ENCODE results near the gene DTX2.
"Not testable (repeated sequence)": the region's sequence is repeated elsewhere in the genome, so short reads cannot be mapped to it uniquely, and the experiment has no call there.

Gene DTX2

DNA sequence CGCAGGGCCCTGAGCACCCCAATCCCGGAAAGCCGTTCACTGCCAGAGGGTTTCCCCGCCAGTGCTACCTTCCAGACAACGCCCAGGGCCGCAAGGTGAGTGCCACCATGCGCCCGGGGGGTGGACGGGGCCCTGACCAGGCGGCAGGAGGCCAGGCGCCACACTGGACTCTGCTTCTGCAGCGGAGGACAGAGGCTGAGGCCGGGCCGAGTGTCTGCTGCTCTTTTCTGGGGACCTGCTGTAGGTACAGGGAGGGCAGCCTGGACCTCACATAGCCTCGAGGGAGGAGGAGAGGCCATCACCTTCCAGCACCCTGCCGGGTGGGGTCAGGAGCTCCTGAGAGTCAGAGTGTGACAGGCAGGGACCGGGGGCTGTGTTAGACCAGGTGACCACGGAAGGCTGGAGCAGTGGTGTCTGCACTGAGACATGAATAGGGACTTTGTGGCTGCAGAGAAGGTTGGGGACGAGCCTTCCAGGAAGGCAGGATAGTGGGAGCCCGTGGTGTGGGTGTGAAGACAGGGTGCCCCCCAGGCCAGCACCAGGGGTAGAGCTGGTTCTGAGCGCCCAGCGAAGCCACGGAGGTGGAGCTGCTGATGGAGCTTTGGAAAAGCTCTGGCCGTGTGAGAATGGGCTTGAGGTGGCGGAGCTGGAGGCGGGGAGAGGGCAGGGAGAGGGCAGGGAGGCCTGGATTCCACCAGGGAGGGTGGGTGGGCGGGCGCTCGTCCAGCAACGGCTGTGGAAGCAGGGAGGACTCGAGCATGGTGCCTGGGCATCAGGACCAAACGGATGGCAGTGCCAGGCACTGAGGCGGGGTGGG lies 43.0 kb downstream of the DTX2 start:
- H3K27ac ChIP-seq; H3K9me3 ChIP-seq; H3K4me3 ChIP-seq (ENCODE audit: low read depth in 1 of 2, low read length in 1 of 2); H3K27me3 ChIP-seq: not testable (repeated sequence)
- H3K36me3 ChIP-seq, result peaks cover 57% of the 10 kb centered on the region
- peaks cover 15 to 19% of the 10 kb centered on the region in 2 experiments for H3K4me1 ChIP-seq (ENCODE audit: control insufficient read depth in 1 of 2, insufficient read depth in 1 of 2, low read depth in 1 of 2, low read length in 1 of 2)

DNA sequence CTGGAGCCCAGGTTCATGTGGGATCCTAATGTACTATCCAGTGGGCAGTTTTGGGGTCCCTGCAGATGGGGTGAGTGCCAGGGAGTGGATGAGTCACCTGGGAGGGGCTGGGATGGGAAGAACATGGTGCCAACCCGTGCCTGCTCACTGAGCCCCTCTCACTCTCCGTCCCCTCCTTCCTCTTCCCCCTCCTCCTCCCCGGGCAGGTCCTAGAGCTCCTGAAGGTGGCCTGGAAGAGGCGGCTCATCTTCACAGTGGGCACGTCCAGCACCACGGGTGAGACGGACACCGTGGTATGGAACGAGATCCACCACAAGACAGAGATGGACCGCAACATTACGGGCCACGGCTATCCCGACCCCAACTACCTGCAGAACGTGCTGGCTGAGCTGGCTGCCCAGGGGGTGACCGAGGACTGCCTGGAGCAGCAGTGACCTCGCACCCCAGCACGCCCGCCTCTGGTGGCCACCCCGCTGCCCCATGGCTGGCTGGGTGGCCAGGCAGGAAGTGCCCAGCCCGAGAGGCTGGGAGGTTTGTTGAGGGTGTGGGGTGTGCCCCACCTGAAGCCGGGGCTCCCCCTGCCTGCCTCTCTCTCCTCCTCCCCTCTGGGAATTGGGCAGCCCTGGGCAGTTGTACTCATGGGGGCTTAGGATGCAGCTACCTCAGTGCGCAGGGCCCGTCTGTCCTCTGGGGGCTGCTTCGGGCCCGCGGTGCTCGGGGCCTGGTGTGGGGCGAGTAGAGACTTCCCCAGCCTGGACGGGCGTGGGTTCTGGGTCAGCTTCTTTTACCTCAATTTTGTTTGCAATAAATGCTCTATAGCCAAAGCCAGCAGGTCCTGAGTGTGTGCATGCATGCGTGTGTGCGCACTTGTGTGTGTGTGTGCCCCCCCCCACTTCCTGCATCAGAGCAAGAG lies 43.9 kb downstream of the DTX2 start:
- H3K9me3 ChIP-seq, result no peaks in the 10 kb centered on the region
- peaks cover 57% of the 10 kb centered on the region for H3K36me3 ChIP-seq
- no peak overlapping the region for H3K4me3 ChIP-seq (ENCODE audit: low read depth in 1 of 2, low read length in 1 of 2)
- peak overlapping the region; percentile 90 for H3K27ac ChIP-seq
- H3K27me3 ChIP-seq, result peaks cover 4% of the 10 kb centered on the region
- TF ChIP-seq, protein P1, sequence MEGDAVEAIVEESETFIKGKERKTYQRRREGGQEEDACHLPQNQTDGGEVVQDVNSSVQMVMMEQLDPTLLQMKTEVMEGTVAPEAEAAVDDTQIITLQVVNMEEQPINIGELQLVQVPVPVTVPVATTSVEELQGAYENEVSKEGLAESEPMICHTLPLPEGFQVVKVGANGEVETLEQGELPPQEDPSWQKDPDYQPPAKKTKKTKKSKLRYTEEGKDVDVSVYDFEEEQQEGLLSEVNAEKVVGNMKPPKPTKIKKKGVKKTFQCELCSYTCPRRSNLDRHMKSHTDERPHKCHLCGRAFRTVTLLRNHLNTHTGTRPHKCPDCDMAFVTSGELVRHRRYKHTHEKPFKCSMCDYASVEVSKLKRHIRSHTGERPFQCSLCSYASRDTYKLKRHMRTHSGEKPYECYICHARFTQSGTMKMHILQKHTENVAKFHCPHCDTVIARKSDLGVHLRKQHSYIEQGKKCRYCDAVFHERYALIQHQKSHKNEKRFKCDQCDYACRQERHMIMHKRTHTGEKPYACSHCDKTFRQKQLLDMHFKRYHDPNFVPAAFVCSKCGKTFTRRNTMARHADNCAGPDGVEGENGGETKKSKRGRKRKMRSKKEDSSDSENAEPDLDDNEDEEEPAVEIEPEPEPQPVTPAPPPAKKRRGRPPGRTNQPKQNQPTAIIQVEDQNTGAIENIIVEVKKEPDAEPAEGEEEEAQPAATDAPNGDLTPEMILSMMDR (IDR thresholded peaks at IDR 0.05), result no peak
- H3K4me1 ChIP-seq (ENCODE audit: control insufficient read depth in 1 of 2, insufficient read depth in 1 of 2, low read depth in 1 of 2, low read length in 1 of 2), result peaks cover 15 to 19% of the 10 kb centered on the region in 2 experiments

GRCh38 chr7:76506081-76506440 lies 44.6 kb downstream of the DTX2 start:
- Histone ChIP-seq H3K27ac (peak overlapping the region; percentile 90), H3K4me3 (ENCODE audit: low read depth in 1 of 2, low read length in 1 of 2) (no peak overlapping the region), H3K4me1 (ENCODE audit: control insufficient read depth in 1 of 2, insufficient read depth in 1 of 2, low read depth in 1 of 2, low read length in 1 of 2) (peaks cover 15 to 19% of the 10 kb centered on the region in 2 experiments), H3K27me3 (peaks cover 4% of the 10 kb centered on the region), H3K9me3 (no peaks in the 10 kb centered on the region), H3K36me3 (peaks cover 53% of the 10 kb centered on the region)
- TF ChIP-seq, protein P1 (IDR thresholded peaks at IDR 0.05), result no peak

DNA sequence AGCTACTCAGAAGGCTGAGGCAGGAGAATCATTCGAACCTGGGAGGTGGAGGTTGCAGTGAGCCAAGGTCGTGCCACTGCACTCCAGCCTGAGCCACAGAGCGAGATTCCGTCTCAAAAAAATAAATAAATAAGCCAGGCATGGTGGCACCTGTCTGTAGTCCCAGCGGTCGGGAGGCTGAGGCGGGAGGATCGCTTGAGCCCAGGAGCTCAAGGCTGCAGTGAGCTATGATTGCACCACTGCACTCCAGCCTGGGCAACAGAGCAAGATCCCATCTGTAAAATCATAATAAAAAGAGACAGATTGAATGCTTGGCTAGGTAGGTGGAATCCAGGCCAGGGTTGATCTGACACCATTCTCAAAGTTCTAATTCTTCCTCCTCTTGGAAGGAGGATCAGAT lies 45.1 kb downstream of the DTX2 start:
- H3K4me3 ChIP-seq (ENCODE audit: low read depth in 1 of 2, low read length in 1 of 2); H3K9me3 ChIP-seq; H3K27me3 ChIP-seq: not testable (repeated sequence)
- Histone ChIP-seq H3K27ac (peak overlapping the region; percentile 90), H3K4me1 (ENCODE audit: control insufficient read depth in 1 of 2, insufficient read depth in 1 of 2, low read depth in 1 of 2, low read length in 1 of 2) (peaks cover 15 to 19% of the 10 kb centered on the region in 2 experiments), H3K36me3 (peaks cover 47% of the 10 kb centered on the region)

DNA sequence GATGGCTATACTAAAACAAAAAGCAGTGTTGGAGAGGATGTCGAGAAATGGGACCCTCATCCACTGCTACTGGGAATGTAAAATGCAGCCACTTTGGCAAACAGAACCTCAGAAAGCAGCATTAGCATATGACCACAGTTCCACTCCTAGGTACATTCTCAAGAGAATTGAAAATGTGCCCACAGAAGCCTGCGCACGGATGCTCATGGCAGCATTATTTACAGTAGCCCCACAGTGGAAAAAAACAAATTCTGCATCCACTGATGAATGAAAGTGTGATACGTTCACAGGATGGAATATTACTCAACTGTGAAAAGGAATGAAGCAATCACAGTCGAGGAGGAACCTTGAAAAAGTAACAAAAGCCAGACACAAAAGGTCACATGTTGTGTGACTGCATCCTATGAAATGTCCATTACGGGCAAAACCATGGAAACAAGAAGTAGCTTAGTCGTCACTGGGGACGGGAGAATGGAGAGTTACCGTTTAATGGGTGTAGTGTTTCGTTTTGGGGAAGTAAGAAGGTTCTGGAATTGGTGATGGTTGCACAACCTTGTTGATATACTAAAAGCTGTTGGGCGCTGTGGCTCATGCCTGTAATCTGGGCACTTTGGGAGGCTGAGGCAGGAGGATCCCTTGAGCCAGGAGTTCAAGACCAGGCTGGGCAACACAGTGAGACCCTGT lies 46.4 kb downstream of the DTX2 start:
- TF ChIP-seq, protein P1 (IDR thresholded peaks at IDR 0.05), result peak; percentile 13
- peak overlapping the region; percentile 90 for H3K27ac ChIP-seq

More for the DNA sequence above, 46.4 kb downstream of the DTX2 start:
- Histone ChIP-seq H3K4me3 (ENCODE audit: low read depth in 1 of 2, low read length in 1 of 2) (no peak overlapping the region), H3K9me3 (no peaks in the 10 kb centered on the region), H3K4me1 (ENCODE audit: control insufficient read depth in 1 of 2, insufficient read depth in 1 of 2, low read depth in 1 of 2, low read length in 1 of 2) (peaks cover 15 to 19% of the 10 kb centered on the region in 2 experiments), H3K27me3 (peaks cover 4% of the 10 kb centered on the region), H3K36me3 (peaks cover 35% of the 10 kb centered on the region)
